ENCODE measurements around the gene ABHD16A.

GRCh38 chr6:31749301-31750036, 46.3 kb upstream of the ABHD16A start:
- TF ChIP-seq CTCF (IDR thresholded peaks at IDR 0.05) (no peak), POLR2A (IDR thresholded peaks at IDR 0.05) (no peak)
